Cardiac fibroblast (primary cell): ENCODE data around the gene MEGF11.

Experiments
- DNase-seq, 2 donors: peaks; one replicate each; pipeline versions ENCODE4 v3.0.0 to v3.0.0-alpha.2; 2010; ENCODE audit warnings: low read depth in 2 of 2
- H3K4me3 ChIP-seq, 2 donors: replicated peaks in 1 of 2; 1 replicate in 1 of 2; 2 replicates in 1 of 2; pipeline ENCODE4 v1.5.1; 2011; ENCODE audit warnings: low read depth in 2 of 2, low read length in 2 of 2, mild to moderate bottlenecking in 2 of 2, moderate library complexity in 1 of 2
- CTCF ChIP-seq: IDR thresholded peaks from one replicate; pipeline ENCODE4 v1.5.1; 2011; ENCODE audit warnings: low read depth, mild to moderate bottlenecking, low read length, inconsistent platforms

MEGF11 gene

GRCh38 chr15:66067687-66068086 lies 185.9 kb downstream of the MEGF11 start:
- H3K4me3 ChIP-seq: no peak overlapping the region
- no peak for DNase-seq
- TF ChIP-seq CTCF: no peak

- DNase-seq: no peak
- no peak for TF ChIP-seq CTCF
- H3K4me3 ChIP-seq: no peak overlapping the region
Observed at GRCh38 chr15:66066481-66066880, 187.1 kb downstream of the MEGF11 start.

GRCh38 chr15:66066005-66066404 lies 187.5 kb downstream of the MEGF11 start:
- DNase-seq: no peak
- H3K4me3 ChIP-seq: no peak overlapping the region
- TF ChIP-seq CTCF: no peak

GRCh38 chr15:66065325-66065724 lies 188.2 kb downstream of the MEGF11 start:
- H3K4me3 ChIP-seq: no peak overlapping the region
- no peak for DNase-seq
- no peak for TF ChIP-seq CTCF

GRCh38 chr15:66063147-66063546 lies 190.4 kb downstream of the MEGF11 start:
- TF ChIP-seq CTCF: no peak
- no peak for DNase-seq
- H3K4me3 ChIP-seq: no peak overlapping the region

- H3K4me3 ChIP-seq: no peak overlapping the region
- no peak for DNase-seq
- TF ChIP-seq CTCF: no peak
Observed at GRCh38 chr15:66057089-66057488, 196.5 kb downstream of the MEGF11 start.

GRCh38 chr15:66053991-66054390 lies 199.6 kb downstream of the MEGF11 start:
- no peak for DNase-seq
- no peak overlapping the region for H3K4me3 ChIP-seq
- no peak for TF ChIP-seq CTCF
